HEK293 (cell line): Measurements from ENCODE around the gene PPP3CA.

ENCODE experiments used
- HOXA7 ChIP-seq: sonication (generic); formaldehyde crosslinking; IDR thresholded peaks from 2 replicates; pipeline ENCODE4 v1.8.1; 2022; ENCODE audit warnings: missing genetic modification reagents, borderline replicate concordance
- KLF16 ChIP-seq: fragments of 450-650 bp; formaldehyde crosslinking; IDR thresholded peaks from 2 replicates; pipeline ENCODE4 v1.5.1; 2017; ENCODE audit warnings: missing biosample characterization, missing genetic modification characterization
- ZBTB17 ChIP-seq: fragments of 450-650 bp; formaldehyde crosslinking; IDR thresholded peaks from 2 replicates; pipeline ENCODE4 v1.5.1; 2016; ENCODE audit warnings: missing biosample characterization, missing genetic modification characterization
- ZNF266 ChIP-seq: fragments of 450-650 bp; formaldehyde crosslinking; IDR thresholded peaks from 2 replicates; pipeline ENCODE4 v1.5.1; 2016; ENCODE audit warnings: missing biosample characterization, missing genetic modification characterization, low read depth
- ZNF274 ChIP-seq, 2 experiments: fragments of 200-500 bp in 1 of 2; fragments of 450-650 bp in 1 of 2; sonication (Bioruptor generic) in 1 of 2; formaldehyde crosslinking in 1 of 2; IDR thresholded peaks; 2 replicates each; pipeline versions ENCODE4 v1.5.1 to v1.6.1; 2014 to 2016; ENCODE audit warnings: borderline replicate concordance in 1 of 2, inconsistent platforms in 1 of 2, low read length in 1 of 2, missing biosample characterization in 1 of 2, missing genetic modification characterization in 1 of 2
- ZNF341 ChIP-seq: fragments of 450-650 bp; formaldehyde crosslinking; IDR thresholded peaks from 2 replicates; pipeline ENCODE4; 2016; ENCODE audit warnings: low read depth, missing biosample characterization, missing genetic modification characterization
- ZNF37A ChIP-seq: fragments of 450-650 bp; IDR thresholded peaks from 2 replicates; pipeline ENCODE4 v1.5.1; 2018; ENCODE audit warnings: missing biosample characterization, missing genetic modification characterization
- ZNF391 ChIP-seq: fragments of 450-650 bp; formaldehyde crosslinking; IDR thresholded peaks from 2 replicates; pipeline ENCODE4 v1.5.1; 2016; ENCODE audit warnings: low read depth, missing biosample characterization, missing genetic modification characterization, borderline replicate concordance
- ZNF626 ChIP-seq: fragments of 450-650 bp; sonication (Bioruptor Pico); formaldehyde crosslinking; IDR thresholded peaks from 2 replicates; pipeline ENCODE4 v1.5.1; 2018; ENCODE audit warnings: missing biosample characterization, missing genetic modification characterization, inconsistent platforms
- TF ChIP-seq, protein P1 (sequence below): fragments of 450-650 bp; formaldehyde crosslinking; IDR thresholded peaks from 2 replicates; pipeline ENCODE4 v1.5.1; 2016; ENCODE audit warnings: missing biosample characterization, missing genetic modification characterization
- TF ChIP-seq, protein P2 (sequence below): fragments of 450-650 bp; IDR thresholded peaks from 2 replicates; pipeline ENCODE4 v1.5.1; 2018; ENCODE audit warnings: missing biosample characterization, mild to moderate bottlenecking, missing genetic modification characterization
- TF ChIP-seq, protein P3 (sequence below): fragments of 450-650 bp; formaldehyde crosslinking; IDR thresholded peaks from 2 replicates; pipeline ENCODE4 v1.5.1; 2016; ENCODE audit warnings: missing biosample characterization, missing genetic modification characterization
- TF ChIP-seq, protein P4 (sequence below): fragments of 450-650 bp; formaldehyde crosslinking; IDR thresholded peaks from 2 replicates; pipeline ENCODE4 v1.5.1; 2016; ENCODE audit warnings: missing biosample characterization, missing genetic modification characterization

DNA sequence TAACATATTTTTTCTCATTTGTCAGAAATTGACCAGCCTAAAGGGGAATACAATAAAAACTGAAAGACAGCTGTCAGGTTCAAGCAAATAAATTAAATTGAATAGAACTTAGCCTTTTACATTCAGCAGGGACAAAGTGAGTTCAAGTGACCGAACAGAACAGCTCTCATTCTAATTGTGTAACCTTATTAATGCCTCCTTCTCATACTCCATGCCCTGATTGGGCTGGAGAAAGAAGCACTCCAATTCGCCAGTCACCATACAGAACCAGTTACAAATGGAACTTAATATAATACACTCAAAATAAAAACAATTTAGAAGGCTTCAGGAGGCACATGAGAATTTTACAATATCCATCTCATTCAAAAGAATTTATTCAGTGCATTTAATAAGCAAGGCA, 8.0 kb downstream of the PPP3CA start:
- TF ChIP-seq ZNF274 (IDR thresholded peaks at IDR 0.05; ENCODE audit: low read length) (no peak), ZNF274 (tag by site-specific recombination; IDR thresholded peaks at IDR 0.05; ENCODE audit: borderline replicate concordance) (no peak), ZNF341 (tag by site-specific recombination) (no peak), HOXA7 (CRISPR knock-in tag) (no peak), ZNF391 (tag by site-specific recombination) (no peak), ZNF266 (no peak), ZNF626 (tag by site-specific recombination) (no peak), ZBTB17 (tag by site-specific recombination) (no peak), ZNF37A (tag by site-specific recombination) (no peak), KLF16 (tag by site-specific recombination) (no peak)
- TF ChIP-seq, protein P1, sequence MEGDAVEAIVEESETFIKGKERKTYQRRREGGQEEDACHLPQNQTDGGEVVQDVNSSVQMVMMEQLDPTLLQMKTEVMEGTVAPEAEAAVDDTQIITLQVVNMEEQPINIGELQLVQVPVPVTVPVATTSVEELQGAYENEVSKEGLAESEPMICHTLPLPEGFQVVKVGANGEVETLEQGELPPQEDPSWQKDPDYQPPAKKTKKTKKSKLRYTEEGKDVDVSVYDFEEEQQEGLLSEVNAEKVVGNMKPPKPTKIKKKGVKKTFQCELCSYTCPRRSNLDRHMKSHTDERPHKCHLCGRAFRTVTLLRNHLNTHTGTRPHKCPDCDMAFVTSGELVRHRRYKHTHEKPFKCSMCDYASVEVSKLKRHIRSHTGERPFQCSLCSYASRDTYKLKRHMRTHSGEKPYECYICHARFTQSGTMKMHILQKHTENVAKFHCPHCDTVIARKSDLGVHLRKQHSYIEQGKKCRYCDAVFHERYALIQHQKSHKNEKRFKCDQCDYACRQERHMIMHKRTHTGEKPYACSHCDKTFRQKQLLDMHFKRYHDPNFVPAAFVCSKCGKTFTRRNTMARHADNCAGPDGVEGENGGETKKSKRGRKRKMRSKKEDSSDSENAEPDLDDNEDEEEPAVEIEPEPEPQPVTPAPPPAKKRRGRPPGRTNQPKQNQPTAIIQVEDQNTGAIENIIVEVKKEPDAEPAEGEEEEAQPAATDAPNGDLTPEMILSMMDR (tag by site-specific recombination): no peak
- TF ChIP-seq, protein P2, sequence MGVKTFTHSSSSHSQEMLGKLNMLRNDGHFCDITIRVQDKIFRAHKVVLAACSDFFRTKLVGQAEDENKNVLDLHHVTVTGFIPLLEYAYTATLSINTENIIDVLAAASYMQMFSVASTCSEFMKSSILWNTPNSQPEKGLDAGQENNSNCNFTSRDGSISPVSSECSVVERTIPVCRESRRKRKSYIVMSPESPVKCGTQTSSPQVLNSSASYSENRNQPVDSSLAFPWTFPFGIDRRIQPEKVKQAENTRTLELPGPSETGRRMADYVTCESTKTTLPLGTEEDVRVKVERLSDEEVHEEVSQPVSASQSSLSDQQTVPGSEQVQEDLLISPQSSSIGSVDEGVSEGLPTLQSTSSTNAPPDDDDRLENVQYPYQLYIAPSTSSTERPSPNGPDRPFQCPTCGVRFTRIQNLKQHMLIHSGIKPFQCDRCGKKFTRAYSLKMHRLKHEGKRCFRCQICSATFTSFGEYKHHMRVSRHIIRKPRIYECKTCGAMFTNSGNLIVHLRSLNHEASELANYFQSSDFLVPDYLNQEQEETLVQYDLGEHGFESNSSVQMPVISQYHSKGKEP (tag by site-specific recombination): no peak
- TF ChIP-seq, protein P3, sequence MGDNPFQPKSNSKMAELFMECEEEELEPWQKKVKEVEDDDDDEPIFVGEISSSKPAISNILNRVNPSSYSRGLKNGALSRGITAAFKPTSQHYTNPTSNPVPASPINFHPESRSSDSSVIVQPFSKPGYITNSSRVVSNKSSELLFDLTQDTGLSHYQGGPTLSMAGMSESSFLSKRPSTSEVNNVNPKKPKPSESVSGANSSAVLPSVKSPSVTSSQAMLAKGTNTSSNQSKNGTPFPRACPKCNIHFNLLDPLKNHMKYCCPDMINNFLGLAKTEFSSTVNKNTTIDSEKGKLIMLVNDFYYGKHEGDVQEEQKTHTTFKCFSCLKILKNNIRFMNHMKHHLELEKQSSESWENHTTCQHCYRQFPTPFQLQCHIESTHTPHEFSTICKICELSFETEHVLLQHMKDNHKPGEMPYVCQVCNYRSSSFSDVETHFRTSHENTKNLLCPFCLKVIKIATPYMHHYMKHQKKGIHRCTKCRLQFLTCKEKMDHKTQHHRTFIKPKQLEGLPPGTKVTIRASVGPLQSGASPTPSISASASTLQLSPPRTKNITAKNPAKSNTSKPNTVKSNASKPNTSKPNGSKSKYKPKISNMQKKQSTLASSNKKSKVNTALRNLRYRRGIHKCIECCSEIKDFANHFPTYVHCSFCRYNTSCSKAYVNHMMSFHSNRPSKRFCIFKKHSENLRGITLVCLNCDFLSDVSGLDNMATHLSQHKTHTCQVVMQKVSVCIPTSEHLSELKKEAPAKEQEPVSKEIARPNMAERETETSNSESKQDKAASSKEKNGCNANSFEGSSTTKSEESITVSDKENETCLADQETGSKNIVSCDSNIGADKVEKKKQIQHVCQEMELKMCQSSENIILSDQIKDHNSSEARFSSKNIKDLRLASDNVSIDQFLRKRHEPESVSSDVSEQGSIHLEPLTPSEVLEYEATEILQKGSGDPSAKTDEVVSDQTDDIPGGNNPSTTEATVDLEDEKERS (tag by site-specific recombination): no peak
- TF ChIP-seq, protein P4, sequence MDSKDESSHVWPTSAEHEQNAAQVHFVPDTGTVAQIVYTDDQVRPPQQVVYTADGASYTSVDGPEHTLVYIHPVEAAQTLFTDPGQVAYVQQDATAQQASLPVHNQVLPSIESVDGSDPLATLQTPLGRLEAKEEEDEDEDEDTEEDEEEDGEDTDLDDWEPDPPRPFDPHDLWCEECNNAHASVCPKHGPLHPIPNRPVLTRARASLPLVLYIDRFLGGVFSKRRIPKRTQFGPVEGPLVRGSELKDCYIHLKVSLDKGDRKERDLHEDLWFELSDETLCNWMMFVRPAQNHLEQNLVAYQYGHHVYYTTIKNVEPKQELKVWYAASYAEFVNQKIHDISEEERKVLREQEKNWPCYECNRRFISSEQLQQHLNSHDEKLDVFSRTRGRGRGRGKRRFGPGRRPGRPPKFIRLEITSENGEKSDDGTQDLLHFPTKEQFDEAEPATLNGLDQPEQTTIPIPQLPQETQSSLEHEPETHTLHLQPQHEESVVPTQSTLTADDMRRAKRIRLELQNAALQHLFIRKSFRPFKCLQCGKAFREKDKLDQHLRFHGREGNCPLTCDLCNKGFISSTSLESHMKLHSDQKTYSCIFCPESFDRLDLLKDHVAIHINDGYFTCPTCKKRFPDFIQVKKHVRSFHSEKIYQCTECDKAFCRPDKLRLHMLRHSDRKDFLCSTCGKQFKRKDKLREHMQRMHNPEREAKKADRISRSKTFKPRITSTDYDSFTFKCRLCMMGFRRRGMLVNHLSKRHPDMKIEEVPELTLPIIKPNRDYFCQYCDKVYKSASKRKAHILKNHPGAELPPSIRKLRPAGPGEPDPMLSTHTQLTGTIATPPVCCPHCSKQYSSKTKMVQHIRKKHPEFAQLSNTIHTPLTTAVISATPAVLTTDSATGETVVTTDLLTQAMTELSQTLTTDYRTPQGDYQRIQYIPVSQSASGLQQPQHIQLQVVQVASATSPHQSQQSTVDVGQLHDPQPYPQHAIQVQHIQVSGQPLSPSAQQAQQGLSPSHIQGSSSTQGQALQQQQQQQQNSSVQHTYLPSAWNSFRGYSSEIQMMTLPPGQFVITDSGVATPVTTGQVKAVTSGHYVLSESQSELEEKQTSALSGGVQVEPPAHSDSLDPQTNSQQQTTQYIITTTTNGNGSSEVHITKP (tag by site-specific recombination): no peak
